Neuron (in vitro differentiated cells): ENCODE results near the gene MAPK8IP1.

Experiments used
- H2AFZ ChIP-seq: one replicate; pipeline ENCODE4 v1.6.1; 2013; ENCODE audit warnings: low read depth, mild to moderate bottlenecking, inconsistent platforms, low read length, moderate library complexity
- H3K27me3 ChIP-seq: one replicate; pipeline ENCODE4 v1.6.1; 2013; ENCODE audit warnings: low read length; ENCODE audit not compliant: insufficient read depth
- H3K36me3 ChIP-seq: one replicate; pipeline ENCODE4 v1.6.1; 2013; ENCODE audit warnings: low read length; ENCODE audit not compliant: insufficient read depth
- H3K4me1 ChIP-seq: one replicate; pipeline ENCODE4 v1.6.1; 2013; ENCODE audit warnings: low read length; ENCODE audit not compliant: insufficient read depth
- H3K4me3 ChIP-seq: 2 replicates; pipeline ENCODE4 v1.5.1; 2013; ENCODE audit warnings: mild to moderate bottlenecking, low read length, moderate library complexity
- H3K9me3 ChIP-seq: one replicate; pipeline ENCODE4 v1.6.1; 2013; ENCODE audit warnings: low read length

The MAPK8IP1 gene

DNA sequence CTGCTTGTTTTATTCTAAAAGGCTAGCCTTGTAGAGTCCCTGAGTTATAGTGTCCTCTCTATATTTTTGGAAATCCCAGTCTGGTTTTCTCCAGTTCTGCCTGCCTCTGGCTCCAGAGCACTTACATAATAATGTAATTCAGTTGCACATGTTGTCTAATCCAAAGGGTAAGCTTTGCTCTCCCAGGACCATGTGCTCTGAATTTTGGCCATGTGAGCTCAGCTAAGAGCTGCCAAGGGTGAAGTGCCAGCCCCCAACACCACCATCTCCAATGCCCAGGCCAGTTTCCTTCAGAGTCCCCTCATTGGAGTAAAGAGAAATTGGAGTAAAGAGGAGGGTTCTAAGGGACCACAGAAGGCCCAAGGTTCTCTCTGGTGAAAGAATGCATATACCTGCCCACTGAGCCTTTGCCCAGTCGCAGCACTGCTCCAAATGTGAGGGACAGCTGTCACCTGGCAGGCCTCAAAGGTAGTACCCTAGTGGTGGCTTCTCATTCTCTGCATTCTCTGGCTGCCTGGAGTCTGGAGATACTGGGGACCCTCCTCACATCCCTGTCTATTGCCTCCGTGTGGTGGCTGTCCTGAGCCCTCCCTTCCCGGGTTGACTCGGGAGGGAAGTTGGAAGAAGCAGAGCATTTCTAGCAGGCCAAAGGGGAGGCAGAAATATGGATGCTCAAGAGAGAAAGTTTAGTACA is 33.3 kb upstream of the MAPK8IP1 start:
- peaks cover 11% of the 10 kb centered on the region for H3K36me3 ChIP-seq
- H3K4me1 ChIP-seq = peaks cover 9% of the 10 kb centered on the region
- H2AFZ ChIP-seq = no peak overlapping the region
- H3K4me3 ChIP-seq = no peak overlapping the region
- no peaks in the 10 kb centered on the region for H3K27me3 ChIP-seq
- H3K9me3 ChIP-seq = no peaks in the 10 kb centered on the region

GRCh38 chr11:45852712-45853101 is 32.7 kb upstream of the MAPK8IP1 start:
- H3K4me3 ChIP-seq = no peak overlapping the region
- peaks cover 14% of the 10 kb centered on the region for H3K36me3 ChIP-seq
- H3K27me3 ChIP-seq = no peaks in the 10 kb centered on the region
- no peaks in the 10 kb centered on the region for H3K9me3 ChIP-seq
- H2AFZ ChIP-seq = no peak overlapping the region
- peaks cover 9% of the 10 kb centered on the region for H3K4me1 ChIP-seq

GRCh38 chr11:45853332-45854219 is 31.9 kb upstream of the MAPK8IP1 start:
- peaks cover 22% of the 10 kb centered on the region for H3K36me3 ChIP-seq
- no peak overlapping the region for H2AFZ ChIP-seq
- H3K4me3 ChIP-seq = no peak overlapping the region
- H3K4me1 ChIP-seq = peaks cover 4% of the 10 kb centered on the region
- H3K27me3 ChIP-seq = no peaks in the 10 kb centered on the region
- H3K9me3 ChIP-seq = no peaks in the 10 kb centered on the region

DNA sequence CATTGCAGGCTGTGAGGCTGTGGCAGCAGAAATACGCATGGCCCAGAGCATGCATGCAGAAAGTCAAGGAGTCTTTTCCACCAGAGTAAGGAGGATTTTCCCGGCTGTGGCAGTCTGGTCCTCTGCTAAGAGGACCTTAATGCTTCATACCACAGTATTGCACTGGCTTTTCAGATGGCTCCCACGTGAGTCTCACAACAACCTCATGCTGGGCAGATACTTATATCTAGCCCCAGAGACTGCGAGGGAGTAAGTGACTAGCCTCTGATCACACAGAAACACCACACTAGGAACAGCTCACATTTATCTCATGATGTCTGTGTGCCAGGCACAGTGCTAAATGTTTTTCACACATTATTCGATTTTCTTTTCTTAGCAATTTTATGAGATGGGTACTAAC is 30.1 kb upstream of the MAPK8IP1 start:
- no peaks in the 10 kb centered on the region for H3K4me1 ChIP-seq
- H3K36me3 ChIP-seq = peaks cover 34% of the 10 kb centered on the region
- H3K27me3 ChIP-seq = no peaks in the 10 kb centered on the region
- no peaks in the 10 kb centered on the region for H3K9me3 ChIP-seq
- no peak overlapping the region for H2AFZ ChIP-seq
- no peak overlapping the region for H3K4me3 ChIP-seq

- Histone ChIP-seq H3K4me3 (no peak overlapping the region), H3K27me3 (no peaks in the 10 kb centered on the region), H2AFZ (no peak overlapping the region), H3K4me1 (no peaks in the 10 kb centered on the region), H3K9me3 (no peaks in the 10 kb centered on the region), H3K36me3 (peaks cover 41% of the 10 kb centered on the region)
Observed at GRCh38 chr11:45856044-45856468, 29.4 kb upstream of the MAPK8IP1 start.

GRCh38 chr11:45857961-45858474 is 27.4 kb upstream of the MAPK8IP1 start:
- H3K4me1 ChIP-seq = no peaks in the 10 kb centered on the region
- peaks cover 58% of the 10 kb centered on the region for H3K36me3 ChIP-seq
- H3K4me3 ChIP-seq = no peak overlapping the region
- no peak overlapping the region for H2AFZ ChIP-seq
- no peaks in the 10 kb centered on the region for H3K27me3 ChIP-seq
- H3K9me3 ChIP-seq = no peaks in the 10 kb centered on the region

- Histone ChIP-seq H2AFZ (no peak overlapping the region), H3K4me1 (no peaks in the 10 kb centered on the region), H3K4me3 (no peak overlapping the region), H3K9me3 (no peaks in the 10 kb centered on the region), H3K36me3 (peaks cover 67% of the 10 kb centered on the region), H3K27me3 (no peaks in the 10 kb centered on the region)
Observed at GRCh38 chr11:45858751-45859398, 26.6 kb upstream of the MAPK8IP1 start.

DNA sequence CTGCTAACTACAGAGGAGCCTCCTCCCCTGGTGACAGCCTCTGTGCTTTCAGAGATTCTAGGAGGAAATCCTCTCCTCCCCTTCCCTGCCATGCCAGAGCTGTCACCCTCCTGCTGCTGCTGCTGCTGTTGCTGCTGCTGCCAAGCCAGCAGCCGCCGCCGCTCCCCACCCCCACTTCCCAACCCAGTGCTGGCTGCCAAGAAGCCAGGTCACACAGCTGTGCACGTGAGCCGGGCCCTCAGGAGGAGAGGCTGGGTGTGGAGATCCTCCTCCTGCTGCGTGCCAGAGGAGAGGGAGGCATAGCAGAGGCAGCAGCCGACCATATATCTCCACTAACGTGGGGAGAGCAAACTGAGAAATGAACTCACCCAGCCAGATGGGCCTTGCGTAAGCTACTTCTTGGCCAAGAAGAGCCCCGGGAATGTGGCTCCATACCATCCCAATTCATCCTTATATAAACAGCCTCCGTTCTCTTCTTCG is 25.8 kb upstream of the MAPK8IP1 start:
- Histone ChIP-seq H3K4me3 (no peak overlapping the region), H3K27me3 (no peaks in the 10 kb centered on the region), H3K9me3 (no peaks in the 10 kb centered on the region), H2AFZ (no peak overlapping the region), H3K4me1 (no peaks in the 10 kb centered on the region), H3K36me3 (peaks cover 69% of the 10 kb centered on the region)

GRCh38 chr11:45860348-45860747 is 25.1 kb upstream of the MAPK8IP1 start:
- Histone ChIP-seq H2AFZ (no peak overlapping the region), H3K9me3 (no peaks in the 10 kb centered on the region), H3K27me3 (no peaks in the 10 kb centered on the region), H3K36me3 (peaks cover 72% of the 10 kb centered on the region), H3K4me3 (no peak overlapping the region), H3K4me1 (no peaks in the 10 kb centered on the region)

GRCh38 chr11:45860764-45861510 is 24.5 kb upstream of the MAPK8IP1 start:
- H3K9me3 ChIP-seq = no peaks in the 10 kb centered on the region
- no peaks in the 10 kb centered on the region for H3K4me1 ChIP-seq
- no peak overlapping the region for H2AFZ ChIP-seq
- peaks cover 73% of the 10 kb centered on the region for H3K36me3 ChIP-seq
- H3K27me3 ChIP-seq = no peaks in the 10 kb centered on the region
- H3K4me3 ChIP-seq = no peak overlapping the region

GRCh38 chr11:45864041-45864440 is 21.4 kb upstream of the MAPK8IP1 start:
- H3K4me1 ChIP-seq = no peaks in the 10 kb centered on the region
- peaks cover 75% of the 10 kb centered on the region for H3K36me3 ChIP-seq
- H2AFZ ChIP-seq = no peak overlapping the region
- no peak overlapping the region for H3K4me3 ChIP-seq
- H3K9me3 ChIP-seq = no peaks in the 10 kb centered on the region
- H3K27me3 ChIP-seq = no peaks in the 10 kb centered on the region

- peaks cover 61% of the 10 kb centered on the region for H3K36me3 ChIP-seq
- H3K9me3 ChIP-seq = no peaks in the 10 kb centered on the region
Observed at GRCh38 chr11:45869551-45869950, 15.9 kb upstream of the MAPK8IP1 start.

More at GRCh38 chr11:45869551-45869950, 15.9 kb upstream of the MAPK8IP1 start:
- peaks cover 2% of the 10 kb centered on the region for H3K4me1 ChIP-seq
- H3K4me3 ChIP-seq = no peak overlapping the region
- no peak overlapping the region for H2AFZ ChIP-seq
- H3K27me3 ChIP-seq = no peaks in the 10 kb centered on the region
